HepG2 (cell line): ENCODE data around the gene ACSL3. TPM values are rescaled to one million over a fixed set of nuclear protein-coding genes. Genes with fewer than 3 reads are reported as not detected.

Experiments used
- ATM ChIP-seq: fragments of 450-650 bp; IDR thresholded peaks from 2 replicates; pipeline ENCODE4 v1.7.1; 2017; ENCODE audit warnings: mild to moderate bottlenecking, borderline replicate concordance
- FOSL2 ChIP-seq: sonication (generic); formaldehyde crosslinking; IDR thresholded peaks from 2 replicates; pipeline ENCODE4 v1.4.0; 2020; ENCODE audit warnings: missing genetic modification reagents
- FOXA1 ChIP-seq, 2 experiments: fragments of 450-650 bp in 1 of 2; sonication (generic) in 1 of 2; formaldehyde crosslinking in 1 of 2; IDR thresholded peaks; 2 replicates each; pipeline versions ENCODE4 v1.4.0 to v1.6.1; 2016 to 2020; ENCODE audit warnings: missing genetic modification reagents in 1 of 2
- HMG20A ChIP-seq: IDR thresholded peaks from 2 replicates; pipeline ENCODE4 v1.6.1; 2016; ENCODE audit warnings: borderline replicate concordance
- HNRNPK ChIP-seq: fragments of 200-400 bp; formaldehyde crosslinking; IDR thresholded peaks from 2 replicates; pipeline ENCODE4 v1.6.1; 2018; ENCODE audit warnings: low read length, low read depth, moderate library complexity, mild to moderate bottlenecking; ENCODE audit not compliant: poor library complexity, severe bottlenecking
- HNRNPUL1 ChIP-seq: fragments of 200-400 bp; formaldehyde crosslinking; IDR thresholded peaks from 2 replicates; pipeline ENCODE4 v1.6.1; 2017; ENCODE audit warnings: low read depth, mild to moderate bottlenecking, low read length, moderate library complexity
- HOMEZ ChIP-seq: IDR thresholded peaks from 2 replicates; pipeline ENCODE4 v1.6.1; 2016; ENCODE audit warnings: low read depth
- MIER3 ChIP-seq: IDR thresholded peaks from 2 replicates; pipeline ENCODE4 v1.6.1; 2016; ENCODE audit warnings: missing compliant biosample characterization, borderline replicate concordance
- NFYB ChIP-seq: sonication (generic); formaldehyde crosslinking; IDR thresholded peaks from 2 replicates; pipeline ENCODE4 v1.4.0; 2020; ENCODE audit warnings: missing genetic modification reagents
- NR2C2 ChIP-seq: sonication (generic); formaldehyde crosslinking; IDR thresholded peaks from 2 replicates; pipeline ENCODE4 v1.4.0; 2020; ENCODE audit warnings: missing genetic modification reagents, mild to moderate bottlenecking, moderate library complexity, borderline replicate concordance
- PHF5A ChIP-seq: IDR thresholded peaks from one replicate; pipeline ENCODE4 v1.6.1; 2018; ENCODE audit warnings: low read depth, missing genetic modification reagents; ENCODE audit not compliant: unreplicated experiment
- REL ChIP-seq: sonication (generic); formaldehyde crosslinking; conservative IDR thresholded peaks from 2 replicates; pipeline ENCODE4 v1.8.0; 2022; ENCODE audit warnings: mild to moderate bottlenecking, missing genetic modification reagents, moderate library complexity
- RXRB ChIP-seq: IDR thresholded peaks from 2 replicates; pipeline ENCODE4 v1.6.1; 2016; ENCODE audit warnings: borderline replicate concordance, missing genetic modification reagents, missing compliant biosample characterization
- TBP ChIP-seq: sonication (generic); formaldehyde crosslinking; IDR thresholded peaks from 2 replicates; pipeline ENCODE4 v1.5.0; 2020; ENCODE audit warnings: missing genetic modification reagents
- ZBTB25 ChIP-seq: IDR thresholded peaks from 2 replicates; pipeline ENCODE4 v1.6.1; 2018; ENCODE audit warnings: missing genetic modification reagents
- ZFY ChIP-seq: sonication (generic); formaldehyde crosslinking; IDR thresholded peaks from 2 replicates; pipeline ENCODE4 v1.4.0; 2020; ENCODE audit warnings: missing genetic modification reagents
- ZNF20 ChIP-seq: sonication (generic); formaldehyde crosslinking; IDR thresholded peaks from 2 replicates; pipeline ENCODE4 v1.4.0; 2020; ENCODE audit warnings: mild to moderate bottlenecking, moderate library complexity, missing genetic modification reagents
- ZNF205 ChIP-seq: IDR thresholded peaks from 2 replicates; pipeline ENCODE4 v1.6.1; 2018; ENCODE audit warnings: missing biosample characterization, missing genetic modification reagents
- ZNF225 ChIP-seq: sonication (generic); formaldehyde crosslinking; IDR thresholded peaks from 2 replicates; pipeline ENCODE4 v1.4.0; 2020; ENCODE audit warnings: mild to moderate bottlenecking, missing genetic modification reagents
- ZNF251 ChIP-seq: sonication (generic); formaldehyde crosslinking; IDR thresholded peaks from 2 replicates; pipeline ENCODE4 v1.9.0; 2021; ENCODE audit warnings: mild to moderate bottlenecking, missing genetic modification reagents
- ZNF282 ChIP-seq: fragments of 450-650 bp; IDR thresholded peaks from 2 replicates; pipeline ENCODE4 v1.6.1; 2018; ENCODE audit not compliant: partially characterized antibody
- ZNF331 ChIP-seq: sonication (generic); formaldehyde crosslinking; IDR thresholded peaks from 2 replicates; pipeline ENCODE4 v1.4.0; 2020; ENCODE audit warnings: missing genetic modification reagents
- ZNF33A ChIP-seq: sonication (generic); formaldehyde crosslinking; IDR thresholded peaks from 2 replicates; pipeline ENCODE4 v1.5.1; 2020; ENCODE audit warnings: missing genetic modification reagents, mild to moderate bottlenecking, moderate library complexity, borderline replicate concordance
- ZNF460 ChIP-seq: sonication (generic); formaldehyde crosslinking; IDR thresholded peaks from 2 replicates; pipeline ENCODE4 v1.5.1; 2020; ENCODE audit warnings: missing genetic modification reagents, mild to moderate bottlenecking, borderline replicate concordance
- ZNF552 ChIP-seq: sonication (generic); formaldehyde crosslinking; IDR thresholded peaks from 2 replicates; pipeline ENCODE4 v1.9.0; 2022; ENCODE audit warnings: missing genetic modification reagents, mild to moderate bottlenecking, borderline replicate concordance
- ZNF569 ChIP-seq: sonication (generic); formaldehyde crosslinking; IDR thresholded peaks from 2 replicates; pipeline ENCODE4 v1.5.0; 2020; ENCODE audit warnings: mild to moderate bottlenecking, missing genetic modification reagents, moderate library complexity, borderline replicate concordance
- ZNF644 ChIP-seq: IDR thresholded peaks from 2 replicates; pipeline ENCODE4 v1.6.1; 2016; ENCODE audit warnings: low read depth
- ZNF768 ChIP-seq: sonication (generic); formaldehyde crosslinking; IDR thresholded peaks from 2 replicates; pipeline ENCODE4 v1.4.0; 2020; ENCODE audit warnings: missing genetic modification reagents
- ZSCAN12 ChIP-seq: sonication (generic); formaldehyde crosslinking; IDR thresholded peaks from 2 replicates; pipeline ENCODE4 v1.9.0; 2021; ENCODE audit warnings: mild to moderate bottlenecking, missing genetic modification reagents
- ZSCAN30 ChIP-seq: sonication (generic); formaldehyde crosslinking; IDR thresholded peaks from 2 replicates; pipeline ENCODE4 v1.5.0; 2020; ENCODE audit warnings: mild to moderate bottlenecking, missing genetic modification reagents
- polyA plus RNA-seq, 8 experiments: library from polyadenylated mRNA; depleted of rRNA in 3 of 8; stranded (reverse) in 7 of 8; unstranded in 1 of 8; fragments of >200 nt; fragmentation: Illumina TruSeq in 4 of 8; extraction: Trizol in 4 of 8; gene quantifications; 2 replicates each; pipeline versions ENCODE4 v1.2.1 to v1.2.3, GENCODE V29; 2011 to 2016; ENCODE audit warnings: low read depth in 4 of 8, missing spikeins in 1 of 8, mixed read lengths in 1 of 8; ENCODE audit not compliant: insufficient read depth in 1 of 8
- total RNA-seq, 5 experiments: library from RNA; depleted of rRNA; stranded (reverse); fragments of >200 nt; fragmentation: Illumina TruSeq; extraction: Trizol; gene quantifications; 2 replicates each; pipeline ENCODE4 v1.2.3, GENCODE V29; 2016; ENCODE audit warnings: low read depth in 1 of 5

Gene ACSL3
- total and polyA plus RNA-seq, 2 of the 13 experiments (the other 11 are each of a cell fraction or from before 2014, with no cell fraction given) = 305 to 365 TPM

GRCh38 chr2:222903234-222904220, 42.7 kb downstream of the ACSL3 start (continued):
- peak; percentile 90 for TF ChIP-seq HNRNPUL1
- no peak for TF ChIP-seq ZNF331 (CRISPR knock-in tag)
- TF ChIP-seq ZNF33A (CRISPR knock-in tag) = no peak; the same call in 1 of the 2 replicates
- no peak for TF ChIP-seq ZNF552 (CRISPR knock-in tag)
- TF ChIP-seq NR2C2 = 0 out of 2 replicates have a peak, but pooled peaks have one; percentile 17
- TF ChIP-seq FOSL2 (CRISPR knock-in tag) = 0 out of 2 replicates have a peak, but pooled peaks have one; percentile 12
- TF ChIP-seq ZNF251 (CRISPR knock-in tag) = no peak
- no peak; the same call in 1 of the 2 replicates for TF ChIP-seq MIER3 (CRISPR knock-in tag)
- TF ChIP-seq HNRNPK = no peak
- TF ChIP-seq REL = no peak
- TF ChIP-seq PHF5A (CRISPR knock-in tag) = no peak
- no peak for TF ChIP-seq NFYB (CRISPR knock-in tag)
- no peak for TF ChIP-seq ZNF282
- TF ChIP-seq HOMEZ (CRISPR knock-in tag) = peak; percentile 72; the same call in 1 of the 2 replicates
- no peak for TF ChIP-seq ZNF205 (CRISPR knock-in tag)
- TF ChIP-seq FOXA1 (IDR thresholded peaks at IDR 0.05) = no peak
- peak; percentile 69 for TF ChIP-seq FOXA1 (CRISPR knock-in tag; IDR thresholded peaks at IDR 0.05)
- TF ChIP-seq ZNF644 (CRISPR knock-in tag) = peak; percentile 81
- peak; percentile 22; the same call in 1 of the 2 replicates for TF ChIP-seq ZFY (CRISPR knock-in tag)
- no peak for TF ChIP-seq ZSCAN30 (CRISPR knock-in tag)
- TF ChIP-seq RXRB (CRISPR knock-in tag) = peak; percentile 28; the same call in 1 of the 2 replicates
- TF ChIP-seq ZSCAN12 (CRISPR knock-in tag) = no peak
- TF ChIP-seq ATM = no peak
- no peak for TF ChIP-seq TBP
- TF ChIP-seq ZNF225 = no peak
- TF ChIP-seq ZNF569 (CRISPR knock-in tag) = no peak
- no peak for TF ChIP-seq ZNF768 (CRISPR knock-in tag)
- peak; percentile 25; the same call in 1 of the 2 replicates for TF ChIP-seq HMG20A (CRISPR knock-in tag)
- no peak for TF ChIP-seq ZBTB25
- TF ChIP-seq ZNF460 = peak; percentile 49; the same call in 1 of the 2 replicates
- TF ChIP-seq ZNF20 (CRISPR knock-in tag) = no peak
